Measurements from ENCODE around the gene TEX38.

DNA sequence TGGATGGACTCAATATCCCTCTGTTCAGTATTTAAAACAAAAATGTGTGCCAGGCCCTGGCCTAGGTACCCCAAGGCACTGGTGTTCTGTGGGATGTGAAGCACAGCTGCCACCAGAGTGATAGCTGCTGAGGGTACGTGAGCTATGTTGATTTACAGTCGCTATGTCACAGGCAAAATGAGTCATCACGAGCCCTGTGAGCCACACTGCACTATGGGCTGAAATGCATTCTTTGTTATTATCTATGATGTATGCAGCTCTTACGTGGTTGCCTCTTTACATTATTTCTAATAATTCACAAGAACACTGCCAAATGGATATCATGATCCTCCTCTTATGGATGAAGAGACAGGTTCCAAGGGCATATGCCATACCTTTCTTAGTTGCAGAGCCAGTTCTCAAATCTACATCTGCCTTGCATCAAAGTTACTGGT lies 2.1 kb downstream of the TEX38 start:
- TF ChIP-seq, protein P1, sequence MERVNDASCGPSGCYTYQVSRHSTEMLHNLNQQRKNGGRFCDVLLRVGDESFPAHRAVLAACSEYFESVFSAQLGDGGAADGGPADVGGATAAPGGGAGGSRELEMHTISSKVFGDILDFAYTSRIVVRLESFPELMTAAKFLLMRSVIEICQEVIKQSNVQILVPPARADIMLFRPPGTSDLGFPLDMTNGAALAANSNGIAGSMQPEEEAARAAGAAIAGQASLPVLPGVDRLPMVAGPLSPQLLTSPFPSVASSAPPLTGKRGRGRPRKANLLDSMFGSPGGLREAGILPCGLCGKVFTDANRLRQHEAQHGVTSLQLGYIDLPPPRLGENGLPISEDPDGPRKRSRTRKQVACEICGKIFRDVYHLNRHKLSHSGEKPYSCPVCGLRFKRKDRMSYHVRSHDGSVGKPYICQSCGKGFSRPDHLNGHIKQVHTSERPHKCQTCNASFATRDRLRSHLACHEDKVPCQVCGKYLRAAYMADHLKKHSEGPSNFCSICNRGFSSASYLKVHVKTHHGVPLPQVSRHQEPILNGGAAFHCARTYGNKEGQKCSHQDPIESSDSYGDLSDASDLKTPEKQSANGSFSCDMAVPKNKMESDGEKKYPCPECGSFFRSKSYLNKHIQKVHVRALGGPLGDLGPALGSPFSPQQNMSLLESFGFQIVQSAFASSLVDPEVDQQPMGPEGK (CRISPR knock-in tag; IDR thresholded peaks at IDR 0.05; ENCODE audit: borderline replicate concordance) = no peak
- TF ChIP-seq TCF4 (CRISPR knock-in tag; IDR thresholded peaks at IDR 0.05; ENCODE audit: borderline replicate concordance) (no peak), ZFP3 (CRISPR knock-in tag; IDR thresholded peaks at IDR 0.05) (no peak), CSDC2 (CRISPR knock-in tag; IDR thresholded peaks at IDR 0.05) (no peak), ZNF70 (CRISPR knock-in tag; IDR thresholded peaks at IDR 0.05) (no peak), ZNF565 (CRISPR knock-in tag; conservative IDR thresholded peaks at IDR 0.05; ENCODE audit: low read depth) (no peak), RARB (CRISPR knock-in tag; IDR thresholded peaks at IDR 0.05) (no peak), ARNTL (CRISPR knock-in tag; IDR thresholded peaks at IDR 0.05; ENCODE audit: borderline replicate concordance, low read depth) (no peak), ZFP30 (CRISPR knock-in tag; IDR thresholded peaks at IDR 0.05) (no peak), OSR1 (CRISPR knock-in tag; IDR thresholded peaks at IDR 0.05) (no peak)
- TF ChIP-seq, protein P2, sequence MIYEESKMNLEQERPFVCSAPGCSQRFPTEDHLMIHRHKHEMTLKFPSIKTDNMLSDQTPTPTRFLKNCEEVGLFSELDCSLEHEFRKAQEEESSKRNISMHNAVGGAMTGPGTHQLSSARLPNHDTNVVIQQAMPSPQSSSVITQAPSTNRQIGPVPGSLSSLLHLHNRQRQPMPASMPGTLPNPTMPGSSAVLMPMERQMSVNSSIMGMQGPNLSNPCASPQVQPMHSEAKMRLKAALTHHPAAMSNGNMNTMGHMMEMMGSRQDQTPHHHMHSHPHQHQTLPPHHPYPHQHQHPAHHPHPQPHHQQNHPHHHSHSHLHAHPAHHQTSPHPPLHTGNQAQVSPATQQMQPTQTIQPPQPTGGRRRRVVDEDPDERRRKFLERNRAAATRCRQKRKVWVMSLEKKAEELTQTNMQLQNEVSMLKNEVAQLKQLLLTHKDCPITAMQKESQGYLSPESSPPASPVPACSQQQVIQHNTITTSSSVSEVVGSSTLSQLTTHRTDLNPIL (CRISPR knock-in tag; IDR thresholded peaks at IDR 0.05; ENCODE audit: low read depth) = no peak

Measured in SK-N-SH treated with all-trans-retinoic acid at 6 μM for 48 hours (cell line).